Cardiac muscle cell (in vitro differentiated cells and primary cell): ENCODE measurements around the gene FAM131A. TPM values are rescaled to one million over a fixed set of nuclear protein-coding genes. Genes with fewer than 3 reads are reported as not detected.
A peak's percentile ranks its signal among the peaks of the same experiment; 100 is the strongest.
"Not testable (repeated sequence)": the region's sequence is repeated elsewhere in the genome, so short reads cannot be mapped to it uniquely, and the experiment has no call there.

ENCODE experiments used
- DNase-seq, 2 donors: peaks; one replicate each; pipeline versions ENCODE4 v3.0.0 to v3.0.0-alpha.2; 2010 to 2017; ENCODE audit warnings: low read depth in 1 of 2, low spot score in 1 of 2
- H3K27ac ChIP-seq: fragments of 200-600 bp; sonication (generic); 2 replicates; pipeline ENCODE4 v1.5.1; 2016
- H3K27me3 ChIP-seq: fragments of 200-600 bp; sonication (generic); 2 replicates; pipeline ENCODE4 v1.6.0; 2016; ENCODE audit warnings: control low read depth
- H3K36me3 ChIP-seq: fragments of 200-600 bp; sonication (generic); 2 replicates; pipeline ENCODE4 v1.5.1; 2016; ENCODE audit warnings: control low read depth
- H3K4me1 ChIP-seq: fragments of 200-600 bp; sonication (generic); 2 replicates; pipeline ENCODE4 v1.8.1; 2017; ENCODE audit warnings: low read depth, mild to moderate bottlenecking, mixed run types
- H3K4me3 ChIP-seq: fragments of 200-600 bp; sonication (generic); 2 replicates; pipeline ENCODE4 v1.5.1; 2016; ENCODE audit warnings: mild to moderate bottlenecking
- H3K9me3 ChIP-seq: fragments of 200-600 bp; sonication (generic); 2 replicates; pipeline ENCODE4 v1.5.1; 2017; ENCODE audit warnings: low read depth, mild to moderate bottlenecking, control low read depth
- CTCF ChIP-seq: IDR thresholded peaks from 2 replicates; pipeline ENCODE4 v1.5.1; 2012; ENCODE audit warnings: low read depth, mild to moderate bottlenecking, low read length
- polyA plus RNA-seq: library from polyadenylated mRNA; unstranded; fragments of >200 nt; fragmentation: Nextera tagmentation; extraction: Ambion mirVana; gene quantifications from 2 replicates; pipeline ENCODE4 v1.2.1, GENCODE V29; 2016
- total RNA-seq: library from RNA; depleted of rRNA; stranded (reverse); fragments of >200 nt; gene quantifications from 2 replicates; pipeline ENCODE4 v1.2.3, GENCODE V29; 2016

Gene FAM131A
- total and polyA plus RNA-seq, 2 experiments from 2014 or later = 9.6 to 34.3 TPM

GRCh38 chr3:184337981-184338380, 581 bp downstream of the FAM131A start:
- Histone ChIP-seq H3K9me3 (no peaks in the 10 kb centered on the region), H3K36me3 (peaks cover 18% of the 10 kb centered on the region), H3K4me1 (peaks cover 5% of the 10 kb centered on the region), H3K4me3 (no peak overlapping the region), H3K27ac (no peak overlapping the region), H3K27me3 (no peaks in the 10 kb centered on the region)
- no peak for TF ChIP-seq CTCF
- DNase-seq = no peak

DNA sequence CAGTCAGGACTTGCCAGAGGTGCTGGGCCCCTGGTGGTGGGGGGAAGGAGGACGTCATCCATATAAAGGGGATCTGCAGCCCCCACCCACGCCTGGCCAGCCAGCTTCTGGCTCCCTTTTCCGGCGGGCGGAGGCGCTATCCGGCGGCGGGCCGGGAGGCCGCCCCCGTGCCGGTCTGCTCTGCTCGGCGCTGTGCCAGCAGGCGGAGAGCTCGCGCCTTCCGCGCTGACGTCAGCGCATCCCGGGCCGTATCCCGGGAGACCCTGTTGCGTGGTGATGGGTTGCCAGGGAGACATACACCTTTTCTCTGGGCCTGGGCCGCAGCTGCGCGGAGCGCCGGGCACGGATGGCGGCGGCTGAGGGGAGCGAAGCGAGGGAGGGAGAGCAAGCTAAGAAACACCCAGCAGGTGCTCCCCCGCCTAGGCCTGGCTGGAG, 1.1 kb downstream of the FAM131A start:
- DNase-seq = peak; percentile 32 to 93
- TF ChIP-seq CTCF = peak; percentile 20
- Histone ChIP-seq H3K27ac (no peak overlapping the region), H3K36me3 (peaks cover 13% of the 10 kb centered on the region), H3K9me3 (no peaks in the 10 kb centered on the region), H3K27me3 (no peaks in the 10 kb centered on the region), H3K4me1 (peaks cover 5% of the 10 kb centered on the region), H3K4me3 (no peak overlapping the region)

- Histone ChIP-seq H3K9me3 (no peaks in the 10 kb centered on the region), H3K4me3 (no peak overlapping the region), H3K36me3 (peaks cover 8% of the 10 kb centered on the region)
Measured at GRCh38 chr3:184339001-184339400, 1.6 kb downstream of the FAM131A start.

GRCh38 chr3:184339451-184340135, 2.2 kb downstream of the FAM131A start:
- not testable (repeated sequence) for H3K4me3 ChIP-seq, H3K36me3 ChIP-seq, H3K27me3 ChIP-seq, H3K9me3 ChIP-seq, DNase-seq, H3K4me1 ChIP-seq, H3K27ac ChIP-seq

More at GRCh38 chr3:184339001-184339400, 1.6 kb downstream of the FAM131A start:
- H3K4me1 ChIP-seq = peaks cover 5% of the 10 kb centered on the region
- no peak for DNase-seq
- no peaks in the 10 kb centered on the region for H3K27me3 ChIP-seq
- no peak for TF ChIP-seq CTCF
- no peak overlapping the region for H3K27ac ChIP-seq

DNA sequence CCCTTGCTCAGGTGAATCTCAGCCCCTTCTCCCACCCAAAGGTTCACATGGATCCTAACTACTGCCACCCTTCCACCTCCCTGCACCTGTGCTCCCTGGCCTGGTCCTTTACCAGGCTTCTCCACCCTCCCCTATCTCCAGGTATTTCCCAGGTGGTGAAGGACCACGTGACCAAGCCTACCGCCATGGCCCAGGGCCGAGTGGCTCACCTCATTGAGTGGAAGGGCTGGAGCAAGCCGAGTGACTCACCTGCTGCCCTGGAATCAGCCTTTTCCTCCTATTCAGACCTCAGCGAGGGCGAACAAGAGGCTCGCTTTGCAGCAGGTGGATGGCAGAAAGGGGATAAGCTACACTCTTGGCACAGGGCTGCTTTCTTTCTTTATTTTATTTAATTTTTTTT, 4.5 kb downstream of the FAM131A start:
- H3K4me3 ChIP-seq = no peak overlapping the region
- H3K36me3 ChIP-seq = no peaks in the 10 kb centered on the region
- H3K27ac ChIP-seq = no peak overlapping the region
- H3K9me3 ChIP-seq = no peaks in the 10 kb centered on the region
- DNase-seq = no peak
- peaks cover 13% of the 10 kb centered on the region for H3K4me1 ChIP-seq
- TF ChIP-seq CTCF = no peak
- no peaks in the 10 kb centered on the region for H3K27me3 ChIP-seq

GRCh38 chr3:184343200-184343876, 5.9 kb downstream of the FAM131A start:
- no peak for TF ChIP-seq CTCF
- Histone ChIP-seq H3K36me3 (no peaks in the 10 kb centered on the region), H3K27me3 (no peaks in the 10 kb centered on the region), H3K27ac (no peak overlapping the region), H3K4me1 (peaks cover 13% of the 10 kb centered on the region), H3K9me3 (no peaks in the 10 kb centered on the region), H3K4me3 (no peak overlapping the region)
- no peak for DNase-seq
